GM23338 (cell line): ENCODE data around the gene MAPT. TPM values are rescaled to one million over a fixed set of nuclear protein-coding genes. Genes with fewer than 3 reads are reported as not detected.
"Not testable (repeated sequence)": the region's sequence is repeated elsewhere in the genome, so short reads cannot be mapped to it uniquely, and the experiment has no call there.

Experiments used
- ATAC-seq: fragments of 200-7000 bp; cut with Tn5 transposase; 3 replicates; pipeline ENCODE4 v1.9.1; 2020
- DNase-seq: peaks from one replicate; pipeline ENCODE4 v3.0.0-alpha.2; 2015; ENCODE audit warnings: low spot score
- H2AFZ ChIP-seq: fragments of 200-600 bp; sonication (generic); 2 replicates; pipeline ENCODE4 v1.8.0; 2016; ENCODE audit warnings: antibody characterized with exemption, mild to moderate bottlenecking, moderate library complexity
- H3F3A ChIP-seq: fragments of 200-600 bp; sonication (generic); replicated peaks from 2 replicates; pipeline ENCODE4 v1.8.0; 2017; ENCODE audit warnings: antibody characterized with exemption, mixed run types, low read depth
- H3K27ac ChIP-seq: fragments of 200-600 bp; sonication (generic); 2 replicates; pipeline ENCODE4 v1.6.1; 2016; ENCODE audit warnings: low read depth
- H3K27me3 ChIP-seq: fragments of 200-600 bp; sonication (generic); 2 replicates; pipeline ENCODE4 v1.8.0; 2016; ENCODE audit warnings: mild to moderate bottlenecking, mixed run types, moderate library complexity; ENCODE audit not compliant: insufficient read depth
- H3K36me3 ChIP-seq: fragments of 200-600 bp; sonication (generic); 2 replicates; pipeline ENCODE4 v1.8.0; 2016; ENCODE audit warnings: mild to moderate bottlenecking; ENCODE audit not compliant: insufficient read depth
- H3K4me1 ChIP-seq: fragments of 200-600 bp; sonication (generic); 2 replicates; pipeline ENCODE4 v1.8.0; 2016; ENCODE audit warnings: mild to moderate bottlenecking, moderate library complexity; ENCODE audit not compliant: insufficient read depth
- H3K4me2 ChIP-seq: fragments of 200-600 bp; sonication (generic); 2 replicates; pipeline ENCODE4 v1.7.1; 2017; ENCODE audit warnings: mixed run types
- H3K4me3 ChIP-seq: fragments of 200-600 bp; sonication (generic); 2 replicates; pipeline ENCODE4 v1.6.1; 2016; ENCODE audit warnings: mixed run types
- H3K79me2 ChIP-seq: fragments of 200-600 bp; sonication (generic); replicated peaks from 2 replicates; pipeline ENCODE4 v1.8.0; 2017; ENCODE audit warnings: mild to moderate bottlenecking; ENCODE audit not compliant: insufficient read depth
- H3K9me2 ChIP-seq: fragments of 200-600 bp; sonication (generic); 2 replicates; pipeline ENCODE4 v1.8.0; 2017; ENCODE audit not compliant: insufficient read depth
- H4K20me1 ChIP-seq: fragments of 200-600 bp; sonication (generic); replicated peaks from 2 replicates; pipeline ENCODE4 v1.8.0; 2017; ENCODE audit warnings: mild to moderate bottlenecking; ENCODE audit not compliant: insufficient read depth
- H3K27ac Mint-ChIP-seq: 2 replicates; pipeline ENCODE4 v1.8.0; 2020; ENCODE audit warnings: inconsistent platforms, mild to moderate bottlenecking, moderate library complexity, mixed read lengths
- H3K27me3 Mint-ChIP-seq: 3 replicates; pipeline ENCODE4 v1.8.0; 2022; ENCODE audit warnings: low read depth, mild to moderate bottlenecking, moderate library complexity, mixed read lengths, inconsistent platforms; ENCODE audit not compliant: insufficient read depth, poor library complexity
- H3K36me3 Mint-ChIP-seq: 3 replicates; pipeline ENCODE4 v1.8.0; 2021; ENCODE audit warnings: low read depth, mild to moderate bottlenecking, inconsistent platforms, moderate library complexity, mixed read lengths
- H3K4me1 Mint-ChIP-seq: 3 replicates; pipeline ENCODE4 v1.8.0; 2020; ENCODE audit warnings: mild to moderate bottlenecking, inconsistent platforms, mixed read lengths
- H3K4me3 Mint-ChIP-seq: 3 replicates; pipeline ENCODE4 v1.8.0; 2021; ENCODE audit warnings: moderate library complexity, mild to moderate bottlenecking, inconsistent platforms, mixed read lengths
- H3K9me3 Mint-ChIP-seq: 3 replicates; pipeline ENCODE4 v1.8.0; 2020; ENCODE audit warnings: moderate library complexity, mild to moderate bottlenecking, inconsistent platforms, mixed read lengths
- CREB1 ChIP-seq: fragments of 250-450 bp; sonication (Bioruptor Pico); IDR thresholded peaks from 2 replicates; pipeline ENCODE4 v1.5.0; 2020; ENCODE audit warnings: low read depth, mild to moderate bottlenecking, moderate library complexity
- EZH2 ChIP-seq: fragments of 200-600 bp; sonication (generic); IDR thresholded peaks from one replicate; pipeline ENCODE4 v1.8.0; 2017; ENCODE audit warnings: antibody characterized with exemption, mild to moderate bottlenecking, low read depth; ENCODE audit not compliant: unreplicated experiment
- JUNB ChIP-seq: IDR thresholded peaks from one replicate; pipeline ENCODE4 v1.6.1; 2016; ENCODE audit warnings: antibody characterized with exemption; ENCODE audit not compliant: unreplicated experiment
- NANOG ChIP-seq: IDR thresholded peaks from 2 replicates; pipeline ENCODE4 v1.6.1; 2016; ENCODE audit warnings: antibody characterized with exemption, borderline replicate concordance
- POLR2AphosphoS5 ChIP-seq: IDR thresholded peaks from 2 replicates; pipeline ENCODE4 v1.6.1; 2016; ENCODE audit warnings: antibody characterized with exemption, low read depth
- STAT1 ChIP-seq: IDR thresholded peaks from one replicate; pipeline ENCODE4 v1.6.1; 2016; ENCODE audit warnings: antibody characterized with exemption; ENCODE audit not compliant: unreplicated experiment
- ZNF114 ChIP-seq: fragments of 250-450 bp; sonication (Bioruptor Pico); IDR thresholded peaks from 2 replicates; pipeline ENCODE4 v1.5.0; 2020; ENCODE audit warnings: mild to moderate bottlenecking, moderate library complexity
- ZNF331 ChIP-seq: fragments of 250-450 bp; sonication (Bioruptor Pico); IDR thresholded peaks from 2 replicates; pipeline ENCODE4 v1.5.0; 2020; ENCODE audit warnings: low read depth, mild to moderate bottlenecking, moderate library complexity
- polyA plus RNA-seq: library from polyadenylated mRNA; unstranded; fragments of >200 nt; fragmentation: Nextera tagmentation; extraction: Ambion mirVana; gene quantifications from 2 replicates; pipeline ENCODE4 v1.2.1, GENCODE V29; 2016
- total RNA-seq: library from RNA; depleted of rRNA; stranded (reverse); fragments of >200 nt; shearing (Covaris generic); gene quantifications from 2 replicates; pipeline ENCODE4 v1.2.3, GENCODE V29; 2014
- TF ChIP-seq, protein P1 (sequence below): IDR thresholded peaks from one replicate; pipeline ENCODE4 v1.6.1; 2018; ENCODE audit warnings: antibody characterized with exemption; ENCODE audit not compliant: unreplicated experiment
- TF ChIP-seq, protein P2 (sequence below), 2 experiments: fragments of 200-600 bp in 1 of 2; sonication (generic) in 1 of 2; conservative IDR thresholded peaks; 2 replicates each; pipeline versions ENCODE4 v1.5.1 to v1.6.1; 2016 to 2017; ENCODE audit warnings: antibody characterized with exemption in 2 of 2, low read depth in 2 of 2, mild to moderate bottlenecking in 2 of 2, moderate library complexity in 1 of 2

MAPT gene
- total and polyA plus RNA-seq, 2 experiments from 2014 or later: 1.1 to 2.1 TPM

DNA sequence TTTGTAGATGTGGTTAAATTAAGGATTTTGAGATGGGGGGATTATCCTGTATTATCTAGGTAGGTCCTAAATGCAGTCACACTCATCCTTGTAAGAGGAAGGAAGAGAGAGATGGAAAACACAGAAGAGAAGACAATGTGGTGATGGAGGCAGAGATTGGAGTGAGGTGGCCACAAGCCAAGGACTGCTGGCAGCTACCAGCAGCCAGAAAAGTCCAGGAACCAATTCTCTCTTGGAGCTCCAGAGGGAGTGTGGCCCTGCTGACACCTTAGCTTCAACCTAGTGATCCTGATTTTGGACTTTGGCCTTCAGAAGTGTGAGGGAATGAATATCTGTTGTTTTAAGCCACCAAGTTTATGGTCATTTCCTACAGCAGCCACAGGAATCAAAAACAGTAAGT is 18.0 kb downstream of the MAPT start:
- Histone ChIP-seq H3K4me3 (no peak overlapping the region), H2AFZ (no peak overlapping the region), H3K27me3 (no peaks in the 10 kb centered on the region), H3K9me2 (no peaks in the 10 kb centered on the region), H3K79me2 (no peaks in the 10 kb centered on the region), H3F3A (no peaks in the 10 kb centered on the region), H3K27ac (no peak overlapping the region), H3K36me3 (no peaks in the 10 kb centered on the region), H4K20me1 (no peaks in the 10 kb centered on the region), H3K4me2 (no peak overlapping the region), H3K4me1 (peaks cover 11% of the 10 kb centered on the region)
- Mint-ChIP-seq H3K27me3 (peaks cover 3% of the 10 kb centered on the region), H3K36me3 (peaks cover 4% of the 10 kb centered on the region; the same call in 2 of the 3 replicates), H3K4me3 (no peak overlapping the region), H3K4me1 (peaks cover 14% of the 10 kb centered on the region), H3K9me3 (peaks cover 13% of the 10 kb centered on the region), H3K27ac (no peak overlapping the region)
- TF ChIP-seq STAT1 (no peak), ZNF331 (CRISPR knock-in tag) (no peak), POLR2AphosphoS5 (no peak), NANOG (no peak), JUNB (no peak)
- TF ChIP-seq, protein P1, sequence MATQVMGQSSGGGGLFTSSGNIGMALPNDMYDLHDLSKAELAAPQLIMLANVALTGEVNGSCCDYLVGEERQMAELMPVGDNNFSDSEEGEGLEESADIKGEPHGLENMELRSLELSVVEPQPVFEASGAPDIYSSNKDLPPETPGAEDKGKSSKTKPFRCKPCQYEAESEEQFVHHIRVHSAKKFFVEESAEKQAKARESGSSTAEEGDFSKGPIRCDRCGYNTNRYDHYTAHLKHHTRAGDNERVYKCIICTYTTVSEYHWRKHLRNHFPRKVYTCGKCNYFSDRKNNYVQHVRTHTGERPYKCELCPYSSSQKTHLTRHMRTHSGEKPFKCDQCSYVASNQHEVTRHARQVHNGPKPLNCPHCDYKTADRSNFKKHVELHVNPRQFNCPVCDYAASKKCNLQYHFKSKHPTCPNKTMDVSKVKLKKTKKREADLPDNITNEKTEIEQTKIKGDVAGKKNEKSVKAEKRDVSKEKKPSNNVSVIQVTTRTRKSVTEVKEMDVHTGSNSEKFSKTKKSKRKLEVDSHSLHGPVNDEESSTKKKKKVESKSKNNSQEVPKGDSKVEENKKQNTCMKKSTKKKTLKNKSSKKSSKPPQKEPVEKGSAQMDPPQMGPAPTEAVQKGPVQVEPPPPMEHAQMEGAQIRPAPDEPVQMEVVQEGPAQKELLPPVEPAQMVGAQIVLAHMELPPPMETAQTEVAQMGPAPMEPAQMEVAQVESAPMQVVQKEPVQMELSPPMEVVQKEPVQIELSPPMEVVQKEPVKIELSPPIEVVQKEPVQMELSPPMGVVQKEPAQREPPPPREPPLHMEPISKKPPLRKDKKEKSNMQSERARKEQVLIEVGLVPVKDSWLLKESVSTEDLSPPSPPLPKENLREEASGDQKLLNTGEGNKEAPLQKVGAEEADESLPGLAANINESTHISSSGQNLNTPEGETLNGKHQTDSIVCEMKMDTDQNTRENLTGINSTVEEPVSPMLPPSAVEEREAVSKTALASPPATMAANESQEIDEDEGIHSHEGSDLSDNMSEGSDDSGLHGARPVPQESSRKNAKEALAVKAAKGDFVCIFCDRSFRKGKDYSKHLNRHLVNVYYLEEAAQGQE: no peak
- ATAC-seq (no peak), DNase-seq (no peak)

DNA sequence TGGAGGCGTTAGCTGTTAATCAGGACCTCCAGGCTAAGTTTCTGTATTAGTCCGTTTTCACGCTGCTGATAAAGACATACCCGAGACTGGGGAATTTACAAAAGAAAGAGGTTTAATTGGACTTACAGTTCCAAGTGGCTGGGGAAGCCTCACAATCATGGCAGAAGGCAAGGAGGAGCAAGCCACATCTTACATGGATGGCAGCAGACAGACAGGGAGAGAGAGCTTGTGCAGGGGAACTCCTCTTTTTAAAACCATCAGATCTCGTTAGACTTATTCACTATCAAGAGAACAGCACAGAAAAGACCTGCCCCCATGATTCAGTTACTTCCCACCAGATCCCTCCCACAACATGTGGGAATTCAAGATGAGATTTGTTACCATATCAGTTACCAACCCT is 18.7 kb downstream of the MAPT start:
- H3K9me3 Mint-ChIP-seq: peaks cover 13% of the 10 kb centered on the region
- not testable (repeated sequence) for H3K27ac Mint-ChIP-seq, H3K4me3 ChIP-seq, H3K27ac ChIP-seq, H3K9me2 ChIP-seq, ATAC-seq, H4K20me1 ChIP-seq, H3K4me1 Mint-ChIP-seq, H3K79me2 ChIP-seq, H2AFZ ChIP-seq, H3K4me1 ChIP-seq, H3K4me3 Mint-ChIP-seq, H3F3A ChIP-seq, H3K36me3 Mint-ChIP-seq, DNase-seq, H3K27me3 ChIP-seq, H3K36me3 ChIP-seq, H3K27me3 Mint-ChIP-seq, H3K4me2 ChIP-seq

DNA sequence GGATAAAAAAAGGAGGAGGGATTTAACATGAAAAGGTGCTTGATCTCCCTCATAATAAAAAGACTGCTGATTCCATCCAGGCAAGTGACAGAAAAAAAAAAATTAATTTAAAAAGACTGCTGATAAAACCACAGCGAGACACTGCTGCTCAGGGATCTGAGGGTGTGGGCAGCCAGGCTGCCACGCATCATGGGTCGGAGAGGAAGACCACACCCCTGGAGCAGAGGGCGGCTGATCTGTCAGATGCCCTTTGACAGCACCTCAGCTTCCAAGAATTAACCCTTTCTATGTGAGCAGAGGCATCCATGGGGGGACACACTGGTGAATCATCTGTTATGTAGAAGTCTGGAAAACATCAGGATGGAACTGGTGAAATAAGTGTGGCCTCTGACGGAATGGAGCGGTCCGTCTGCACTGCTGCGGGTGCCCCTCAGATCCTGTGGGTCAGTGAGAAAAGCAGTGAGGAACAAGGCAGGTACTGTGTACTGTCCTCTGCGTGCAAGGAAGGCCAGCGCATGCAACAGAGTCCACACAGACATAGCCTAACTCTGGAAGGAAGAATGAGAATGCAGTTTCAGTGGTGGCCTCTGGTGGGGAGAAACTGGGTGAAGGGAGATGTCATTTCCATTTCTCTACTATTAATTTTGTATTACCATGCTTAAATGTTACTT is 19.8 kb downstream of the MAPT start:
- H3K27me3 ChIP-seq: no peaks in the 10 kb centered on the region
- Mint-ChIP-seq H3K27me3 (peaks cover 10% of the 10 kb centered on the region), H3K9me3 (peaks cover 13% of the 10 kb centered on the region), H3K27ac (no peak overlapping the region), H3K4me3 (no peak overlapping the region), H3K36me3 (peaks cover 4% of the 10 kb centered on the region; the same call in 2 of the 3 replicates), H3K4me1 (no peaks in the 10 kb centered on the region; the same call in 2 of the 3 replicates)
- no peaks in the 10 kb centered on the region for H3K36me3 ChIP-seq
- H3K4me1 ChIP-seq: no peaks in the 10 kb centered on the region
- H4K20me1 ChIP-seq: no peaks in the 10 kb centered on the region
- no peak for DNase-seq
- no peak overlapping the region for H2AFZ ChIP-seq
- no peak for ATAC-seq
- H3K27ac ChIP-seq: no peak overlapping the region
- H3K79me2 ChIP-seq: no peaks in the 10 kb centered on the region
- no peak overlapping the region for H3K4me3 ChIP-seq
- no peaks in the 10 kb centered on the region for H3K9me2 ChIP-seq
- no peak overlapping the region for H3K4me2 ChIP-seq
- H3F3A ChIP-seq: no peaks in the 10 kb centered on the region
- TF ChIP-seq EZH2: no peak
- TF ChIP-seq, protein P2, sequence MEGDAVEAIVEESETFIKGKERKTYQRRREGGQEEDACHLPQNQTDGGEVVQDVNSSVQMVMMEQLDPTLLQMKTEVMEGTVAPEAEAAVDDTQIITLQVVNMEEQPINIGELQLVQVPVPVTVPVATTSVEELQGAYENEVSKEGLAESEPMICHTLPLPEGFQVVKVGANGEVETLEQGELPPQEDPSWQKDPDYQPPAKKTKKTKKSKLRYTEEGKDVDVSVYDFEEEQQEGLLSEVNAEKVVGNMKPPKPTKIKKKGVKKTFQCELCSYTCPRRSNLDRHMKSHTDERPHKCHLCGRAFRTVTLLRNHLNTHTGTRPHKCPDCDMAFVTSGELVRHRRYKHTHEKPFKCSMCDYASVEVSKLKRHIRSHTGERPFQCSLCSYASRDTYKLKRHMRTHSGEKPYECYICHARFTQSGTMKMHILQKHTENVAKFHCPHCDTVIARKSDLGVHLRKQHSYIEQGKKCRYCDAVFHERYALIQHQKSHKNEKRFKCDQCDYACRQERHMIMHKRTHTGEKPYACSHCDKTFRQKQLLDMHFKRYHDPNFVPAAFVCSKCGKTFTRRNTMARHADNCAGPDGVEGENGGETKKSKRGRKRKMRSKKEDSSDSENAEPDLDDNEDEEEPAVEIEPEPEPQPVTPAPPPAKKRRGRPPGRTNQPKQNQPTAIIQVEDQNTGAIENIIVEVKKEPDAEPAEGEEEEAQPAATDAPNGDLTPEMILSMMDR (conservative IDR thresholded peaks at IDR 0.05; ENCODE audit: low read depth in 2 of 2): no peak
- TF ChIP-seq ZNF114: no peak
- TF ChIP-seq, protein P1: no peak
- no peak for TF ChIP-seq CREB1
